SW 1271 (cell line): ENCODE data around the gene AGER.
"Not testable (repeated sequence)": the region's sequence is repeated elsewhere in the genome, so short reads cannot be mapped to it uniquely, and the experiment has no call there.

Source experiments
- DNase-seq, 2 experiments: peaks; one replicate each; lab custom pipeline; 2025; lab: John Stamatoyannopoulos, UW

Gene AGER

GRCh38 chr6:32148289-32149091 is 35.6 kb downstream of the AGER start:
- DNase-seq, result no peak

GRCh38 chr6:32147401-32148132 is 36.5 kb downstream of the AGER start:
- DNase-seq, result no peak

- DNase-seq, result no peak
Observed at GRCh38 chr6:32146687-32147086, 37.4 kb downstream of the AGER start.

- DNase-seq, result no peak
Observed at GRCh38 chr6:32146287-32146686, 37.8 kb downstream of the AGER start.

- DNase-seq, result not testable (repeated sequence)
Observed at GRCh38 chr6:32144238-32144637, 39.8 kb downstream of the AGER start.

- DNase-seq, result no peak
Observed at GRCh38 chr6:32140420-32141046, 43.5 kb downstream of the AGER start.

- no peak for DNase-seq
Observed at GRCh38 chr6:32139590-32139989, 44.5 kb downstream of the AGER start.

GRCh38 chr6:32137454-32137853 is 46.6 kb downstream of the AGER start:
- no peak for DNase-seq

GRCh38 chr6:32133786-32134185 is 50.3 kb downstream of the AGER start:
- no peak for DNase-seq

- no peak for DNase-seq
Observed at GRCh38 chr6:32132110-32132509, 51.9 kb downstream of the AGER start.

- no peak for DNase-seq
Observed at GRCh38 chr6:32131439-32131948, 52.6 kb downstream of the AGER start.
